CD4-positive, CD25-positive, alpha-beta regulatory T cell (primary cell): Measurements from ENCODE around the gene PRPF19. TPM values are rescaled to one million over a fixed set of nuclear protein-coding genes. Genes with fewer than 3 reads are reported as not detected.

Experiments
- ATAC-seq, 2 donors: fragments of 150-1000 bp; cut with Tn5 transposase; one replicate each; pipeline ENCODE4 v1.10.0; 2021; ENCODE audit warnings: low read depth in 2 of 2, moderate number of reproducible peaks in 2 of 2, moderate library complexity in 1 of 2
- DNase-seq, 3 donors: peaks; one replicate each; pipeline versions ENCODE4 v3.0.0 to v3.0.0-alpha.2; 2012 to 2022; ENCODE audit warnings: mixed read lengths in 1 of 3
- H3K27ac ChIP-seq: one replicate; pipeline ENCODE4 v1.7.0; 2013; ENCODE audit warnings: mild to moderate bottlenecking, low read length; ENCODE audit not compliant: insufficient read depth, poor library complexity, severe bottlenecking
- H3K27me3 ChIP-seq: one replicate; pipeline ENCODE4 v1.7.0; 2013; ENCODE audit warnings: low read length; ENCODE audit not compliant: control insufficient read depth, insufficient read depth
- H3K36me3 ChIP-seq: one replicate; pipeline ENCODE4 v1.7.0; 2013; ENCODE audit warnings: mild to moderate bottlenecking, low read length, moderate library complexity; ENCODE audit not compliant: control insufficient read depth, insufficient read depth
- H3K4me1 ChIP-seq: 2 replicates; pipeline ENCODE4 v1.7.0; 2013; ENCODE audit warnings: mild to moderate bottlenecking, low read length; ENCODE audit not compliant: insufficient read depth, control insufficient read depth, poor library complexity, severe bottlenecking
- H3K4me3 ChIP-seq: one replicate; pipeline ENCODE4 v1.7.0; 2013; ENCODE audit warnings: low read depth, mild to moderate bottlenecking, low read length, moderate library complexity
- H3K9me3 ChIP-seq, 2 experiments: 1 replicate in 1 of 2; 2 replicates in 1 of 2; pipeline ENCODE4 v1.7.0; 2013; ENCODE audit warnings: low read length in 2 of 2, mild to moderate bottlenecking in 1 of 2, moderate library complexity in 1 of 2; ENCODE audit not compliant: control insufficient read depth in 2 of 2
- H3K27ac Mint-ChIP-seq, 3 donors: one replicate each; pipeline ENCODE4 v1.8.0; 2020 to 2022; ENCODE audit warnings: mild to moderate bottlenecking in 3 of 3, mixed read lengths in 3 of 3, moderate library complexity in 2 of 3
- H3K27me3 Mint-ChIP-seq: one replicate; pipeline ENCODE4 v1.8.0; 2022; ENCODE audit warnings: mild to moderate bottlenecking, mixed read lengths
- H3K36me3 Mint-ChIP-seq: one replicate; pipeline ENCODE4 v1.8.0; 2020; ENCODE audit warnings: mixed read lengths
- H3K4me1 Mint-ChIP-seq, 4 donors: one replicate each; pipeline ENCODE4 v1.8.0; 2020 to 2022; ENCODE audit warnings: mixed read lengths in 4 of 4, mild to moderate bottlenecking in 1 of 4
- H3K4me3 Mint-ChIP-seq, 4 donors: one replicate each; pipeline ENCODE4 v1.8.0; 2020 to 2022; ENCODE audit warnings: mild to moderate bottlenecking in 4 of 4, mixed read lengths in 4 of 4, moderate library complexity in 3 of 4
- H3K9me3 Mint-ChIP-seq, 7 donors: one replicate each; pipeline ENCODE4 v1.8.0; 2020 to 2022; ENCODE audit warnings: mixed read lengths in 7 of 7, mild to moderate bottlenecking in 3 of 7, moderate library complexity in 2 of 7
- polyA plus RNA-seq, 4 donors: library from polyadenylated mRNA; unstranded; fragments of 300-500 nt; fragmentation: Illumina TruSeq; gene quantifications; one replicate each; pipeline ENCODE4 v1.2.3, GENCODE V29; 2021
- total RNA-seq: library from RNA; stranded (reverse); gene quantifications from one replicate; pipeline ENCODE4 v1.2.3, GENCODE V29; 2022

The PRPF19 gene
- total and polyA plus RNA-seq, 5 donors from 2014 or later: 13.6 to 67.6 (median 13.9) TPM

DNA sequence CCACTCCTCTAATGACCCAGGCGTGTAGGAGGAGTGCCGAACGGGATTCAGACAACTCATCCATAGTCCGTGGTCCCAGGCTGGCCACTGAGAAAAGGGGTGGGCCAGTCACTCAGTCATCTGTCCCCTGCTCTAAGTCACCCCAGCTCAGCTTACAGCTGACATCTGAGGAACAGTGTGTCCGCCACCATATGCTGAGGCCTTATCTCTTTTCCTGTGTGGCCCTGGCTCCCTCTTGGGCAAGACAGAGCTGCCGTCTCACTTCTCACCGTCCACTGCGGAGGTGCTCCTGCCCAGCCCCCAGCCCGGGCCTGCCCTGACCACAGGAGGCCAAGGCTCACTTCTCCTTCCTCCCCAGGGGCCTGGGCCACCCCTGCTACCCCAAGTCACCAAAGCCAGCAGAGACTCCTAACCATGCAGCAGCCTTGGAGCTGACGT, 57.7 kb downstream of the PRPF19 start:
- Histone ChIP-seq H3K27ac (no peak overlapping the region), H3K4me3 (no peak overlapping the region), H3K36me3 (peaks cover 24% of the 10 kb centered on the region), H3K4me1 (peaks cover 12% of the 10 kb centered on the region), H3K9me3 (no peaks in the 10 kb centered on the region), H3K27me3 (no peaks in the 10 kb centered on the region)
- ATAC-seq: no peak
- DNase-seq: no peak
- H3K36me3 Mint-ChIP-seq: peaks cover 21% of the 10 kb centered on the region
- no peaks in the 10 kb centered on the region for H3K27me3 Mint-ChIP-seq
- H3K4me1 Mint-ChIP-seq: peaks cover 0 to 26% (median 17%) of the 10 kb centered on the region in 4 donors
- H3K27ac Mint-ChIP-seq: no peak overlapping the region
- H3K4me3 Mint-ChIP-seq: no peak overlapping the region
- no peaks in the 10 kb centered on the region for H3K9me3 Mint-ChIP-seq

DNA sequence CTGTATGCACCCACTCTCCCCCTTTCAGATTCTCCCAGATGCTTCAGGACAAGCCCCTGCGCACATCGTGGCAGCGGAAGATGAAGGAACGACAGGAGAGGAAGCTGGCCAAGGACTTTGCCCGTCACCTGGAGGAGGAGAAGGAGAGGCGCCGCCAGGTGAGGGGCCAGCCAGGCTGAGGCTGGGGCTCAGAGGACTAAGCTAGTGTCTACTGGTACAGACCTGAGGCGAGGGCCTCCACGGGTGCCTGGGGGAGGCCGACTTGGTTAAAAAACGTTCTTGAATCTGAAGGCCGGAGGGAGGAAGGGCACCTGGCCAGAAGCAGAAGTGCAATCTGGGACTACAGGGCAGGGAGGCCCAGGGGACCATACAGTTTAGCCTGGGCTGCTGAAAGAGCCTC, 58.5 kb downstream of the PRPF19 start:
- Mint-ChIP-seq H3K27ac (no peak overlapping the region), H3K9me3 (no peaks in the 10 kb centered on the region), H3K4me3 (no peak overlapping the region), H3K36me3 (peaks cover 21% of the 10 kb centered on the region), H3K27me3 (no peaks in the 10 kb centered on the region), H3K4me1 (peaks cover 0 to 35% (median 24%) of the 10 kb centered on the region in 4 donors)
- Histone ChIP-seq H3K9me3 (no peaks in the 10 kb centered on the region), H3K27me3 (no peaks in the 10 kb centered on the region), H3K27ac (no peak overlapping the region), H3K36me3 (peaks cover 24% of the 10 kb centered on the region), H3K4me3 (no peak overlapping the region), H3K4me1 (peaks cover 20% of the 10 kb centered on the region)
- DNase-seq (no peak), ATAC-seq (no peak)

DNA sequence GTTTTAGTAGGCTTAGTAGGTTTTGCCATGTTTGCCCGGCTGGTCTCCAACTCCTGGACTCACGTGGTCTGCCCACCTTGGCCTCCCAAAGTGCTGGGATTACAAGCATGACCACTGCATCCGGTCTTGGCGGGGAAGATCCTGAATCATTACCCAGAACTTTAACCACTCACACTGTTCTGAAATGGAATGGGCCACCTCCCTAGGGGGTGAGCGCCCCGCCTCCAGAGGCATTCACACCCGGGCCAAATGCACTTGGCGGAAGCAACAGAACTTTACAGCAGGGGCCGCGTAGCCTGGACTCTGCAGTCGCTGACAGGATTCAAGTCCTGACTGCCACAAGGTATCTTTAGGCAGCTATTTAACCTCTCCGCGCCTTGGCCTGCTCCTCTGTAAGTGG, 59.1 kb downstream of the PRPF19 start:
- H3K36me3 Mint-ChIP-seq: peaks cover 21% of the 10 kb centered on the region
- no peak for DNase-seq
- peak overlapping the region in 2 of 3 donors; percentile 15 to 32 for H3K27ac Mint-ChIP-seq
- ATAC-seq: no peak
- H3K27me3 Mint-ChIP-seq: no peaks in the 10 kb centered on the region
- Histone ChIP-seq H3K9me3 (no peaks in the 10 kb centered on the region), H3K27me3 (no peaks in the 10 kb centered on the region), H3K4me3 (no peak overlapping the region), H3K4me1 (peaks cover 27% of the 10 kb centered on the region), H3K36me3 (peaks cover 24% of the 10 kb centered on the region), H3K27ac (no peak overlapping the region)
- H3K9me3 Mint-ChIP-seq: no peaks in the 10 kb centered on the region
- H3K4me3 Mint-ChIP-seq: no peak overlapping the region
- peaks cover 0 to 40% (median 26%) of the 10 kb centered on the region in 4 donors for H3K4me1 Mint-ChIP-seq

DNA sequence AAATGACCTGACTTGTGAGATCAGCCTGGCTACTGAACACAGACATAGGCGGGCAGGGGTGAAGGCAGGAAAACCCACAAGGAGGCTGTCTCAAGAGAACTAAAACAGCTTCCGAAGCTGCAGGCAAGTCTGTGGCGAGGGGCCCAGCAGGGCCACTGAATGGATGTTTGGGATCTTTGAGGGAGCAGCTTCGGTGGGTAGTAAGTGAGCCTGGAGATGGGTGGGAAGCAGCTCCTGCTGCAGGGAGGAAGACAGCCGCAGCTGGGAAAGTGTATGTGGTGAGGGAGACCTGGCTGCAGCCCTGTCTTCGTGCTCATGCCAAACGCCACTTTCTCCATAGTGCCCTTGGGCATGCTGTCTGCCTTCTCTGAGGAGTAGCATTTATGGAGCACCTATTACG, 61.0 kb downstream of the PRPF19 start:
- ATAC-seq: no peak
- peaks cover 4 to 53% (median 33%) of the 10 kb centered on the region in 4 donors for H3K4me1 Mint-ChIP-seq
- no peak overlapping the region for H3K27ac ChIP-seq

DNA sequence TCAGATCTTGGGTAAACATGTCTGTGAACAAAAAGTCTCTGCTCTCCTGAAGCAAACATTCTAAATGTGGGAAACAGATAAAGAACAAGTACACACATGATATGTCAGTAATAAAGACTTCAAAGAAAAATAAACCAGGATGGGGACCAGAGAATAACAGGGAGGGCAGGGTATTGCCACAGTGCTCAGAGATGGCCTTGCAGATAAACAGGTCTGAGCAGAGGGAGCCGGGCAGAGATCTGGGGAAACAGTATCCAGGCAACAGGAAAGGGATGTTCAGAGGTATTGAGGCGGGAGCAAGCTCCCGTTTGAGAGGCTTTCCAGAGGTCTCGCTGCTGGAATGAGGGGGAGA, 61.5 kb downstream of the PRPF19 start:
- Histone ChIP-seq H3K4me3 (peak overlapping the region; percentile 24), H3K27me3 (no peaks in the 10 kb centered on the region), H3K27ac (no peak overlapping the region), H3K4me1 (peaks cover 38% of the 10 kb centered on the region), H3K36me3 (peaks cover 10% of the 10 kb centered on the region), H3K9me3 (no peaks in the 10 kb centered on the region)
- no peak for ATAC-seq
- H3K27me3 Mint-ChIP-seq: peaks cover 5% of the 10 kb centered on the region
- peaks cover 4 to 53% (median 33%) of the 10 kb centered on the region in 4 donors for H3K4me1 Mint-ChIP-seq
- peaks cover 6% of the 10 kb centered on the region for H3K36me3 Mint-ChIP-seq
- H3K4me3 Mint-ChIP-seq: peak overlapping the region; percentile 69 to 96 (median 88)
- no peak for DNase-seq
- no peaks in the 10 kb centered on the region for H3K9me3 Mint-ChIP-seq
- H3K27ac Mint-ChIP-seq: peak overlapping the region; percentile 3 to 93 (median 39)

More for the DNA sequence above, 61.0 kb downstream of the PRPF19 start:
- H3K9me3 ChIP-seq: no peaks in the 10 kb centered on the region
- peaks cover 6% of the 10 kb centered on the region for H3K36me3 Mint-ChIP-seq
- H3K4me3 Mint-ChIP-seq: peak overlapping the region in 3 of 4 donors; percentile 14 to 90 (median 85)
- peaks cover 38% of the 10 kb centered on the region for H3K4me1 ChIP-seq
- no peaks in the 10 kb centered on the region for H3K9me3 Mint-ChIP-seq
- DNase-seq: no peak
- H3K36me3 ChIP-seq: peaks cover 11% of the 10 kb centered on the region
- H3K27ac Mint-ChIP-seq: peak overlapping the region in 1 of 3 donors; percentile 93
- no peak overlapping the region for H3K4me3 ChIP-seq
- H3K27me3 ChIP-seq: no peaks in the 10 kb centered on the region
- H3K27me3 Mint-ChIP-seq: peaks cover 5% of the 10 kb centered on the region

DNA sequence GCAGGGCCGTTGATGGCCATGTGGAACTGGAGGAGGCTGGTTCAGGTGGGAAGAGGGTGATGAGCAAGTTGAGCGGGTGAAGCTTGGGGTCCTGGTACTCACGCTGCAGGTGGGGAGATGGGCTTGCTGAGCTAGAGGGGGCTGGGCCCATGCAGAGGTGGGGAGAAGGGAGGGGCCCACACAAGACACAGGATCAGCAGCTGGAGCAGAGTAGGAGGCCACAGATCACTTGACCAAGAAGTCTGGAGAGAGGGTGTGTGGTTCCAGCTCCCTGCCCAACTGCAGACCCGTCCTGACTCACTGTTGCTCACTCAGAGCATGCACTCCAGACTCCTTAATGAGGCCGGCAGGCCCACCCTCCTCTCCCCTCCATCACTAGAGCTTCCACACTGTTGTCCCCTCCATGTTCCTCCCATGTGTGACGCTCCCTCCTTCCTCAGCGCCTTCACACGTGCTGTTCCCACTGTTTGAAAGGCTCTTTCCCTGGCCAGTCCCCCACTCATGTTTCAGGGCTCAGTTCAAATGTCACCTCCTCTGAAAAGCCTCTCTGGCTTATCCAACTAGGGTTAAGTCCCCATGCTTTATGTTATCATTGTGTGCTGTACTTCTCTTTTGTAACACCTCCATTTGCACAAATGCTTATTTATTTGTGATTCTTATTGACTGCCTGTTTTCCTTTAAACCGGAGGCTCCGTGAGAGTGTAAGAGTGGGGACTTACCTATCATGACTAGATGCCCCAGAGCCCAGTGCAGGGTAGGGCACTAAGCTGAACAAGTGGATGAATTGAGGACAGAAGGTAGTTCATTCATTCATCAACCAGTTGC, 62.1 kb downstream of the PRPF19 start:
- Mint-ChIP-seq H3K4me1 (peaks cover 4 to 53% (median 33%) of the 10 kb centered on the region in 4 donors), H3K4me3 (peak overlapping the region; percentile 85 to 96 (median 91)), H3K36me3 (peaks cover 6% of the 10 kb centered on the region), H3K27me3 (peaks cover 5% of the 10 kb centered on the region), H3K27ac (peak overlapping the region; percentile 57 to 97 (median 93)), H3K9me3 (no peaks in the 10 kb centered on the region)
- Histone ChIP-seq H3K4me1 (peaks cover 38% of the 10 kb centered on the region), H3K9me3 (no peaks in the 10 kb centered on the region), H3K4me3 (peak overlapping the region; percentile 24), H3K27me3 (no peaks in the 10 kb centered on the region), H3K27ac (no peak overlapping the region), H3K36me3 (peaks cover 4% of the 10 kb centered on the region)
- DNase-seq: no peak
- no peak for ATAC-seq

DNA sequence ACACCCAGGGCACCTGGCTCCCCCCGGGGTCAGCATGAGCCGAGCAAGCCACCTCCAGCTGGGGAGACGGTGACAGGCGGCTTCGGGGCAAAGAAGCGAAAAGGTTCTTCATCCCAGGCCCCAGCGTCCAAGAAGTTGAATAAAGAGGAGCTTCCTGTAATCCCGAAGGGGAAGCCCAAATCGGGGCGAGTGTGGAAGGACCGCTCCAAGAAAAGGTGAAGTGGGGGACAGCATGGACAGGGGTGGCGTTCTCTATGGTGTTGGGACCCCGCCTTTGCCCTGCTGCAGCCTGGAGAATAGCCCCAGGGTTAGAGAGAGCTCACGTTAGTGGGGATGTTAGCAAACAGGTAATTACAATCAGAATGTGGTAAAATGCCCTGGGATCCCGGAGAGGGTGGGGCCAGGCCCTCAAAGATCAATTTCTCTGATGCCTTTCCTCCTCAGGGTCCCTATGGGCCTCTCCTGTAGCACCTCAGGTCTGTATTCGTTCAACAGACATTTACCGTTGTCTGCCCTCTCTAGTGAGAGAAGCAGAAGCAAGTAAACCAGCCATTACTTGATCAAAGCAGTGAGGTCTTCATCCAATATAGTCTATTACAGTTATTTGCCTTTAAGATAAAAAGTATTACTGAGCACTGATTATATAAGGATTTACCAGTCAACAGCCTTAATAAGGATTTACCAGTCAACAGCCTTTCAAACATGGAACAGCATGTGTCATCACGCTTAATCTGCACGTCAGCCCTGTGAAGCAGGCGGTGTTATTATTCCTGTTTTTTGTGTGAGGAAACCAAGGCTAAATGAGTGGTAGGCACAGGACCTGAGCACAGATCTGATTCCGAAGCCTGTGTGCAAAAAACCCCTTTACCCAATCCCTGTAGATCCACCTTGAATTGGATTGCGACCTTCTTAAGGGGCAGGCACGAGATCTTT, 63.5 kb downstream of the PRPF19 start:
- Mint-ChIP-seq H3K27me3 (peaks cover 5% of the 10 kb centered on the region), H3K27ac (peak overlapping the region; percentile 38 to 97 (median 93)), H3K4me1 (peaks cover 4 to 53% (median 33%) of the 10 kb centered on the region in 4 donors), H3K36me3 (no peaks in the 10 kb centered on the region), H3K4me3 (peak overlapping the region; percentile 85 to 96 (median 91)), H3K9me3 (no peaks in the 10 kb centered on the region)
- Histone ChIP-seq H3K27ac (peak overlapping the region; percentile 74), H3K4me3 (peak overlapping the region; percentile 75), H3K27me3 (no peaks in the 10 kb centered on the region), H3K9me3 (no peaks in the 10 kb centered on the region), H3K4me1 (peaks cover 38% of the 10 kb centered on the region), H3K36me3 (no peaks in the 10 kb centered on the region)
- DNase-seq (no peak), ATAC-seq (no peak)
